ENCODE data around the gene TMCO5A. TPM values are rescaled to one million over a fixed set of nuclear protein-coding genes. Genes with fewer than 3 reads are reported as not detected.

Gene TMCO5A
- polyA plus RNA-seq, 1 donor from 2014 or later: not detected

DNA sequence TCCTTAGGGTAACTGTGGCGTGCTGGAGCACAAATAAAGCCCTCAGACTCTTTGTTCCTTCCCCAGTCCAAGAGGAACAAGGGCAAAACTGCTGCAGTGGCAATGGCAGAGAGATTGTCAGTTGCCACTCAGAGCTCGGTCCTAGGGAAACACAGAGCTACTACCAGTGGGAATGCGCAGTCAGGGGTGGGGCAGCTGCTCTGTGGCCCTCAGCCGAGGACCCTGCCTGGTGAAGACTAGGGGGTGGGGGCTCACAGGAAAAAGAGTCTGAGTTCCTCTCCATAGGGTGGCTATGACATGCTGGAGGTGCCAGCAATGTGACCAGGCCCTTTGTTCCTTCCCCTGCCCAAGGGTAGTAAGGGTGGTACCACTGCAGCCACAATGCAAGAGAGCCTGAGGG is 43.8 kb downstream of the TMCO5A start:
- H3K36me3 ChIP-seq (ENCODE audit: insufficient read depth, low read length): no peaks in the 10 kb centered on the region
- TF ChIP-seq, protein P1, sequence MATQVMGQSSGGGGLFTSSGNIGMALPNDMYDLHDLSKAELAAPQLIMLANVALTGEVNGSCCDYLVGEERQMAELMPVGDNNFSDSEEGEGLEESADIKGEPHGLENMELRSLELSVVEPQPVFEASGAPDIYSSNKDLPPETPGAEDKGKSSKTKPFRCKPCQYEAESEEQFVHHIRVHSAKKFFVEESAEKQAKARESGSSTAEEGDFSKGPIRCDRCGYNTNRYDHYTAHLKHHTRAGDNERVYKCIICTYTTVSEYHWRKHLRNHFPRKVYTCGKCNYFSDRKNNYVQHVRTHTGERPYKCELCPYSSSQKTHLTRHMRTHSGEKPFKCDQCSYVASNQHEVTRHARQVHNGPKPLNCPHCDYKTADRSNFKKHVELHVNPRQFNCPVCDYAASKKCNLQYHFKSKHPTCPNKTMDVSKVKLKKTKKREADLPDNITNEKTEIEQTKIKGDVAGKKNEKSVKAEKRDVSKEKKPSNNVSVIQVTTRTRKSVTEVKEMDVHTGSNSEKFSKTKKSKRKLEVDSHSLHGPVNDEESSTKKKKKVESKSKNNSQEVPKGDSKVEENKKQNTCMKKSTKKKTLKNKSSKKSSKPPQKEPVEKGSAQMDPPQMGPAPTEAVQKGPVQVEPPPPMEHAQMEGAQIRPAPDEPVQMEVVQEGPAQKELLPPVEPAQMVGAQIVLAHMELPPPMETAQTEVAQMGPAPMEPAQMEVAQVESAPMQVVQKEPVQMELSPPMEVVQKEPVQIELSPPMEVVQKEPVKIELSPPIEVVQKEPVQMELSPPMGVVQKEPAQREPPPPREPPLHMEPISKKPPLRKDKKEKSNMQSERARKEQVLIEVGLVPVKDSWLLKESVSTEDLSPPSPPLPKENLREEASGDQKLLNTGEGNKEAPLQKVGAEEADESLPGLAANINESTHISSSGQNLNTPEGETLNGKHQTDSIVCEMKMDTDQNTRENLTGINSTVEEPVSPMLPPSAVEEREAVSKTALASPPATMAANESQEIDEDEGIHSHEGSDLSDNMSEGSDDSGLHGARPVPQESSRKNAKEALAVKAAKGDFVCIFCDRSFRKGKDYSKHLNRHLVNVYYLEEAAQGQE (IDR thresholded peaks at IDR 0.05; ENCODE audit: borderline replicate concordance): no peak
- no peak for TF ChIP-seq POLR2AphosphoS5 (IDR thresholded peaks at IDR 0.05)
- no peak for TF ChIP-seq SMC3 (conservative IDR thresholded peaks at IDR 0.05; ENCODE audit: poor library complexity)
- TF ChIP-seq MXI1 (conservative IDR thresholded peaks at IDR 0.05; ENCODE audit: poor library complexity, severe bottlenecking): no peak
- TF ChIP-seq RAD21 (conservative IDR thresholded peaks at IDR 0.05): no peak
- no peak for TF ChIP-seq EP300 (conservative IDR thresholded peaks at IDR 0.05; ENCODE audit: poor library complexity, severe bottlenecking)
- TF ChIP-seq, protein P2, sequence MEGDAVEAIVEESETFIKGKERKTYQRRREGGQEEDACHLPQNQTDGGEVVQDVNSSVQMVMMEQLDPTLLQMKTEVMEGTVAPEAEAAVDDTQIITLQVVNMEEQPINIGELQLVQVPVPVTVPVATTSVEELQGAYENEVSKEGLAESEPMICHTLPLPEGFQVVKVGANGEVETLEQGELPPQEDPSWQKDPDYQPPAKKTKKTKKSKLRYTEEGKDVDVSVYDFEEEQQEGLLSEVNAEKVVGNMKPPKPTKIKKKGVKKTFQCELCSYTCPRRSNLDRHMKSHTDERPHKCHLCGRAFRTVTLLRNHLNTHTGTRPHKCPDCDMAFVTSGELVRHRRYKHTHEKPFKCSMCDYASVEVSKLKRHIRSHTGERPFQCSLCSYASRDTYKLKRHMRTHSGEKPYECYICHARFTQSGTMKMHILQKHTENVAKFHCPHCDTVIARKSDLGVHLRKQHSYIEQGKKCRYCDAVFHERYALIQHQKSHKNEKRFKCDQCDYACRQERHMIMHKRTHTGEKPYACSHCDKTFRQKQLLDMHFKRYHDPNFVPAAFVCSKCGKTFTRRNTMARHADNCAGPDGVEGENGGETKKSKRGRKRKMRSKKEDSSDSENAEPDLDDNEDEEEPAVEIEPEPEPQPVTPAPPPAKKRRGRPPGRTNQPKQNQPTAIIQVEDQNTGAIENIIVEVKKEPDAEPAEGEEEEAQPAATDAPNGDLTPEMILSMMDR (IDR thresholded peaks at IDR 0.05; ENCODE audit: poor library complexity, severe bottlenecking): no peak
- no peak for TF ChIP-seq TAF1 (IDR thresholded peaks at IDR 0.05; ENCODE audit: low read depth)
- TF ChIP-seq EZH2 (IDR thresholded peaks at IDR 0.05; ENCODE audit: borderline replicate concordance, insufficient read depth, low read length, poor library complexity, severe bottlenecking): no peak
- no peaks in the 10 kb centered on the region for H3K9me3 ChIP-seq (ENCODE audit: low read length)
- no peak overlapping the region for H3K9ac ChIP-seq (ENCODE audit: low read length)
- H3K79me2 ChIP-seq (replicated peaks; ENCODE audit: insufficient read depth, low read length): no peaks in the 10 kb centered on the region
- no peaks in the 10 kb centered on the region for H4K20me1 ChIP-seq (ENCODE audit: insufficient read depth)
- no peak overlapping the region for H2AFZ ChIP-seq (ENCODE audit: low read depth, low read length)
- H3K4me2 ChIP-seq (ENCODE audit: low read length): no peak overlapping the region
- no peaks in the 10 kb centered on the region for H3K9me2 ChIP-seq (ENCODE audit: insufficient read depth, low read length)
- H3F3A ChIP-seq (ENCODE audit: insufficient read depth, low read length, poor library complexity, severe bottlenecking): no peaks in the 10 kb centered on the region
- no peak overlapping the region for H3K27ac ChIP-seq (ENCODE audit: low read length)
- H3K27me3 ChIP-seq (ENCODE audit: insufficient read depth, low read depth, low read length): no peaks in the 10 kb centered on the region
- no peak overlapping the region for H3K4me3 ChIP-seq (ENCODE audit: low read length)

DNA sequence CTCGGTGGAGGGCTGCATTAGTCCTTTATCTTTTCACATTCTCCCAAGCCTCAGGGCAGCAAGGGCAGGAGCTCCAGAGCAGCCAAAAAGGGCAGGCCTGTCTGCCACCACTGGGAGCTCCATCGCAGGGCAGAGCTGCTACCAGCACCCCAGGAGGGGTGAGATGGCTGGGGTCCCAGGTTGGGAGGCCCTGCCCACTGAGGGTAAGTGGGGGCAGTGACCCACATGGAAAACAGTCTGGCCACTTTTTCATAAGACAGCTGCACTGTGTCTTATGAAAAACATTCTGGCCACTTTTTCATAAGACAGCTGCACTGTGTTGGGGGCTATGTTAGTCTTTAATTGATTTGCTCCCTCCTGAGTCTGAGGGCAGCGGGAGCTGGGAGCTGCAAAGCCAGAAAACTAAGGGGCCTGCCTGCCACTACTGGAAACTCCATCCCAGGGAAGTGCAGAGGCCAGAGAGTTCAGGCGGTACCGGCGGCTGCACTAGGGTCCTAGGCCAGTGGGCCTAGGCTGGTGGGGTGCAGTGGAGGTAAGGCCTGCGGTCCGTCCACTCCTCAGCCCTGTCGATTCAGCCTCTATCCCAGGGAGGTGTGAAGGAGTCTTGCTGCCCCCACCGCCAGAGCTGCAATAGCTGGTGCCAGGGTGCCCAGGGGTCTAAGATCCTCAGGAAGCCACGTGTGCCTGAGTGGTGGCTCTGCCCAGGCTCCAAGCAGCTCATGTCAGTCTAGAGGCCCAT is 45.4 kb downstream of the TMCO5A start:
- no peaks in the 10 kb centered on the region for H3K36me3 ChIP-seq (ENCODE audit: insufficient read depth, low read length)
- no peak overlapping the region for H3K4me3 ChIP-seq (ENCODE audit: low read length)
- no peaks in the 10 kb centered on the region for H3K79me2 ChIP-seq (replicated peaks; ENCODE audit: insufficient read depth, low read length)
- H3K4me2 ChIP-seq (ENCODE audit: low read length): no peak overlapping the region
- H3K27me3 ChIP-seq (ENCODE audit: insufficient read depth, low read depth, low read length): no peaks in the 10 kb centered on the region
- no peaks in the 10 kb centered on the region for H4K20me1 ChIP-seq (ENCODE audit: insufficient read depth)
- no peak for TF ChIP-seq EP300 (conservative IDR thresholded peaks at IDR 0.05; ENCODE audit: poor library complexity, severe bottlenecking)
- H3K27ac ChIP-seq (ENCODE audit: low read length): no peak overlapping the region
- no peaks in the 10 kb centered on the region for H3K9me2 ChIP-seq (ENCODE audit: insufficient read depth, low read length)
- H3F3A ChIP-seq (ENCODE audit: insufficient read depth, low read length, poor library complexity, severe bottlenecking): no peaks in the 10 kb centered on the region
- no peak overlapping the region for H3K9ac ChIP-seq (ENCODE audit: low read length)
- H2AFZ ChIP-seq (ENCODE audit: low read depth, low read length): no peak overlapping the region
- H3K9me3 ChIP-seq (ENCODE audit: low read length): no peaks in the 10 kb centered on the region

All from neural cell (in vitro differentiated cells).